Left ventricle myocardium superior (tissue), 1 donor: ENCODE measurements around the gene GNAQ. TPM values are rescaled to one million over a fixed set of nuclear protein-coding genes. Genes with fewer than 3 reads are reported as not detected.
A peak's percentile ranks its signal among the peaks of the same experiment; 100 is the strongest.
"Not testable (repeated sequence)": the region's sequence is repeated elsewhere in the genome, so short reads cannot be mapped to it uniquely, and the experiment has no call there.

ENCODE experiments used
- ATAC-seq: fragments of 200-7000 bp; cut with Tn5 transposase; one replicate; pipeline ENCODE4 v1.9.1; 2020; ENCODE audit warnings: mild to moderate bottlenecking, moderate library complexity
- DNase-seq: peaks from one replicate; pipeline ENCODE4 v3.0.0-alpha.2; 2020
- intact Hi-C: fragments of 100-400 bp; cut with micrococcal nuclease; formaldehyde crosslinking; loops from one replicate; pipeline ENCODE4 v1.11.0; 2022
- long read RNA-seq: library from polyadenylated mRNA; unstranded; transcript quantifications from one replicate; pipeline ENCODE4 v2.0.0, GENCODE V29; 2021
- total RNA-seq: library from RNA; stranded (reverse); fragmentation: NEBNext Ultra II Directional; extraction: Animal tissue kit (Norgen Biotek cat#: 25700); gene quantifications from one replicate; pipeline ENCODE4 v1.2.1, GENCODE V29; 2021
- donor health status: DM: no; HTN: yes; CAD: no; lungs with severe emphysema.

GNAQ gene
- total RNA-seq = 13.7 TPM
- long read RNA-seq, full-length matches to known transcripts = 8 of 16 reads
- long read RNA-seq, partial matches to known transcripts = 0 of 16 reads
- long read RNA-seq, other reads (novel, unspliced or antisense) = 8 of 16 reads

DNA sequence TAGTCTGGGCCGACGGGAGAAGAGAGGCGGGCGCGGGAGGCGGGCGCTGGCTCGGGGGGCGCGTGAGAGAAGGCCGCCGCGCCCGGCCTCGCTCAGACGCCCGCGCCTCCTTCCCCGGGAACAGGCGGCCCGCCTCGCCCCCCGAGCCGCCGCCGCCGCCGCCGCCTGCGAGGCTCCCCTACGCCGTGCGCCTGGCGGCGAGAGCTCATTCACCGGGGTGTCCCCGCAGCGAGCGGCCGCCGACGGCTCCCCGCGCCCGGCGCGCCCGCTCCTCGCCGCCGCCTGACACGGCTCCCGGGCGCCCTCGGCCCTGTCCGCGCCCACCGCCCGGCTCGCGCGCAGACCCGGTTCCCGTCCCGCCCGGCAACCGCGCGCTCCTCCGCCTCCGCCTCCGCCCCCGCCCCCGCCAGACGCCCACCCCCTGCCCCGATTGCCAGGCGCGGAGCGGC, at the start of gene GNAQ:
TSS of gene GNAQ (minus strand) at position 368 of the 449 bp plus-strand sequence. CDS start 576 bp downstream, outside the sequence.
- ATAC-seq (no peak), DNase-seq (no peak)
- intact Hi-C loops = loop anchor here (10.0 kb wide), 1 partner anchor 187 kb away; no protein-coding TSS in a partner anchor

DNA sequence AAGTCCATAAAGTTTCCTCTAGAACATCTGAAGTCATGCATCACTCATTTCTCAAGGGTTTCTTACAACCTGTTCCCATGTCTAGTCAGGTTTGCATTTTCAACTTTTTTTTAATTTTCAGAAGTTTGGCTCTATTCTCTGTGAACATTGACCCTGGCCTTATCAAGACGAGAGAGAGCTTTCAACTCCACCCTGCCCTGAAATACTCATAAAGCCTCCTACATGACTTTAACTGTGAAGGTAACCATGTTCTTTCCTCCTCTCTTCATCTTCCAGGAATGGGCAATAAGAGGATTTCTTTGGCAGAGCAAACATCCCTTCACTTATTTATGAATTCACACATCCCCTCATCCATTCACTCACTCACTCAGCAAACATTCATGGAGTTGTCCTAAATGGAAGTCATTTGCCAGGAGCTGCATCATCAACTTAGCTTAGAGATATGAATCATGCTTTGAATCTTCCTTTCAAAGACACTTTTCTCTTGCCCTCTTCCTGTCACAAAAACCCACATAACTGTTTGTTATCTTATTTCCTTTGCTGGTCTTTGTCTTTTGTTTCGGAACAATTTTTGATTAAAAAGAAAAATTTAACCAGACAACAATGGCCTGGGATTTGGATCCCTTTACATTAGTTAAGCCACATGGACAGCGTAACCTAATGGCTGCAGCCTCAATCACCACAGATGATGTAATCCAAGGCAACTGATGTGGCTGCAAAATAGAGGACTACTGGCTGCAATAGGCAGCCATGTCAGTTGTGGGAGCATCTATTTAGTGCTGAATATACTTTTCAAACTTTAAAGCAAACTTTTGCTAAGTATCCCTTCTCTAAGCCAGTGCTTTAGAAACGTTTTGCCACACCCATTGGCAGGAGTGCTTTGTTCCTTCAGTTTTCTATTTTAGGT, 43.0 kb upstream of the GNAQ start:
- ATAC-seq (no peak), DNase-seq (no peak)
- intact Hi-C loops = no loop called here

- no peak for DNase-seq
- intact Hi-C loops = no loop called here
- no peak for ATAC-seq
These were observed 42.1 kb upstream of the GNAQ start for GRCh38 chr9:78073722-78074121.

DNA sequence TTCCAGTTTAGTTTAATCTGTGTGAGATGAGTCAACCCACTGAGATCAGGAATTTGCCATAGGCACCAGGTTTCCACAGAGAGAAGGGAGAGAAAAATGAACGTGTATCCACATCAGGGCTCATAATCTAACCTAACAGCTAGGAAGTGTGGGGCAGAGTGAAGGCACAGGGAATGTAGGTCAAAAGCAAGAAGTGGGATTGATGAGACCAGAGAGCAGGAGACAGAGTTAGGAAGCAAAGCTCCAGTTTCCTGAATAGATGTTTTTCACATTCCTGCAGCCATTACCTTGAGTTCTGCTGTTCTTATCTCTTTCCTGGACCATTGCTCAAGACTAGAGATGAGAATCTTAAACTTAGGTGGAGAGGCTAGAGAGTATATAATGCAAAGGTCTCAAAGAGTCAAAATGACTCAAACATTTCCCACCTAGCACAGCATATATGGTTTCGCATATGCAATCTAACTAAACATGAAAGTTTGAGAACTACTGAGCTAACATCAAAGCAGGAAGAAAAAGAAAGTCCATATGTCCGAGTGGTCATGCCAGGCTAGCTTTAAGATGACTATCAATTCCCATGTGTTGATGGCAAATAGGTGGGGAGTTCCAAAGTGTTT, 41.1 kb upstream of the GNAQ start:
- DNase-seq (no peak), ATAC-seq (no peak)
- intact Hi-C loops = no loop called here

- ATAC-seq = no peak
- no peak for DNase-seq
- intact Hi-C loops = no loop called here
These were observed 38.9 kb upstream of the GNAQ start for GRCh38 chr9:78070521-78070920.

DNA sequence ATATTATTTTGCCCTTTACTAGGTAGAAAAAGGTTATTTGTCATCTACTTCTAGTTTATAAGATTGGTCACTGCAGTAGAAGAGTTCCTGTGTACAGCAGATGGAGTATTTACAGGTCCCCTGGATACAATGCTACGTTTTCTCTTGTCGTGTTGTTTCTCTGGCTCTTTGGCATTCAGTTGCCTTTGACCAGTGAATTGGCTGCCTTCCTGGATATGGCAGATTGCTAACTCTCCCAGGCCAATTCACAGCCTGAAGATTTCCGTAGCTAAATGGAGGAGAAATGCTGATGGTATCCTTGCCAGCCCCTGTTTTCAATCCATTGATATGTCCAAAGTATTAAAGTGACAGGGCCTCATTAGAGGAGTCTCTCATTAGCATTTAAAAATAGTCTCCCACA, 32.5 kb upstream of the GNAQ start:
- intact Hi-C loops = no loop called here
- ATAC-seq = no peak
- DNase-seq = no peak

- DNase-seq (no peak), ATAC-seq (no peak)
- intact Hi-C loops = no loop called here
These were observed 31.1 kb upstream of the GNAQ start for GRCh38 chr9:78062710-78063109.

DNA sequence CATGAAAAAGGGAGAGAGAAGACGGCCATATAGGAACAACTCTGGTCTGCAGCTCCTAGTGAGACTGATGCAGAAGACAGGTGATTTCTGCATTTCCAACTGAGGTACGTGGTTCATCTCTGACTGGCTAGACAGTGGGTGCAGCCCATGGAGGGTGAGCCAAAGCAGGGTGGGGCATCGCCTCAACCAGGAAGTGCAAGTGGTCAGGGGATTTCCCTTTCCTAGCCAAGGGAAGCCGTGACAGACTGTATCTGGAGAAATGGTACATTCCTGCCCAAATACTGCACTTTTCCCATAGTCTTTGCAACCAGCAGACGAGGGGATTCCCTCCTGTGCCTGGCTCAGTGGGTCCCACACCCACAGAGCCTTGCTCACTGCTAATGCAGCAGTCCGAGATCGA, 22.6 kb upstream of the GNAQ start:
- ATAC-seq, intact Hi-C loops, DNase-seq: not testable (repeated sequence)

GRCh38 chr9:78053627-78054026, 22.0 kb upstream of the GNAQ start:
- ATAC-seq (no peak), DNase-seq (no peak)
- intact Hi-C loops = no loop called here

DNA sequence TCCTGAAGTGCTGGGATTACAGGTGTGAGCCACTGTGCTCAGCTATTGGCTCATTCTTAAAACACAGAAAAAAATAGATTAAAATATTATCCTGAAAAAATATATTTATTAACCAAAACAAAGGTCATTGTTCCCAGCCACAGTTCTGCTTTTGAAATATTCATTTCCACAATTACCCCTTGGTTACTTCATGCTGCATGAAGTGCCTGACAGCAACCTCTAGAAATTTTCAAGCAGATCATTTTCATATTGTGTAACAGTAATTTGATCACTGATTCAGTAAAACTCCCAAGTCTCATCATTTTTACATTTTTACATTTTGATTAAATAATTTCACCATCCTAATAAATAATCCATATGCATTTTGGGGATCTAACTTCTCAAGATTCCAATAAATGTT, 18.8 kb upstream of the GNAQ start:
- intact Hi-C loops = no loop called here
- DNase-seq (no peak), ATAC-seq (no peak)

DNA sequence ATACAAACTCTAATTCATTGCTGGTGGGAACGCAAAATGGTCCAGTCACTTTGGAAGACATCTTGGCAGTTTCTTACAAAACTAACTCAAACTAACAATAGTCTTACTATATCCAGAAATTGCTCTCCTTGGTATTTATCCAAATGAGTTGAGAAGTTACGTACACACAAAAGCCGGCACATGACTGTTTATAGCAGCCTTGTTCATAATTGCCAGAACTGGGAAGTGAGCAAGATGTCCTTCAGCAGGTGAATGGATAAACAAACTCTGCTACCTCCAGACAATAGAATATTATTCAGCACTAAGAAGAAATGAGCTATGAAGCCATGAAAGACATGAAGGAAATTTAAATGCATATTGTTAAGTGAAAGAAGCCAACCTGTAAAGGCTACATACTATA, 17.9 kb upstream of the GNAQ start:
- no peak for DNase-seq
- intact Hi-C loops = no loop called here
- ATAC-seq = no peak

DNA sequence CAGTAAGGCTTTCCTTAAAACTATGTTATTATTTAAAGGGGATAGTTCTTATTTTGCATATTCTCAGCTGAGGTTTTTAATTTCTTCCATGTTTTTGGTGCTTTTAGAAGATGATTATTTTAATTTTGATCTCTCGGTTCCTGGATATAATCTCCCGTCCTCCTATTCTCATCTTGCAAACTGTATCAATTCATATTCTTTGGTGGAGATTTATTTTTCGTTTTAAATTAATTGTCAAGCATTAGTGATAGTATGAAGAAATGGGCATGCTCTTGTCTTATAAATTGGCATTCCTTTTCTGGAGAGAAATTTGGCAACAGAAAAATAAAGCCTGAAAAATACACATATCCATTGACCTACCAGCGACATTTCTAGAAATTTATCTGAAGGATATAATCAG, 15.5 kb upstream of the GNAQ start:
- DNase-seq (no peak), ATAC-seq (no peak)
- intact Hi-C loops = no loop called here

DNA sequence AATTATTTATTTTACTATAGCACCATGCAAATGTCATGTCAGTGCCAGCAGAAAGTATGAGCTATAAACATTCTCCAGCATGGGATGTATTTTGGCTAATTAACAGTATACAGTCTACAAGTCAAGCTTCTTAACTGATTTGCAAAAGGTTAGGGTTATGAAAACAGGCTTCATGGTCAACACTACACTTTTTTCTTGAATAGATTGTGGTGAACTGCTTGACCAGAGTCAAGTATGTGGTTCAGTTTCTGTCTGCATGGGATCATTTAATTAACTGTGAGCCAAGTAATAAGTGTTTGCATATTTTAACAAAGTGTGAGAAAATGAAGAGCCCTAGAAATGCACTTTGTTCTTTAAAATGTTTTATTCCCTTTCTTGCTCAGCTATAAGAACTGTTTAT, 14.5 kb upstream of the GNAQ start:
- no peak for DNase-seq
- intact Hi-C loops = no loop called here
- ATAC-seq = no peak

DNA sequence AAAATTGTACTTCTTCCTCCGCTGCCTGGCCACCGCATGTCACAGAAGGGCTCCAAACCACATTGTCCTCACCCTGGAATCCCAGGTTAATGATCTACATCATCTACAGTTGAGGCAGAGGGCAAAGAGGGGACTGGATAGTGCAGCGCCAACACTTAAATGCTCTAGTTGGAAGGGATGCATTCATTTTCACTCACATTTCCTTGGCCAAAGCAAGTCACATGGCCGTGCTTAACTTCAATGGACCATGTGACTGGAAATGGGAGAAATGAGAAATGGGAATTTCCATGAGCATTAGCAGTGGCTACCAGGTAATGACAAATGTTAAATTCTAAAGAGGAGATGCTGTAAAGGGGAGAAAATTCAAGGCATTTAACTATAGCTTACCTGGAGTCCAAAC, 13.3 kb upstream of the GNAQ start:
- DNase-seq = no peak
- no peak for ATAC-seq
- intact Hi-C loops = no loop called here

GRCh38 chr9:78044189-78044588, 12.6 kb upstream of the GNAQ start:
- no peak for ATAC-seq
- intact Hi-C loops = no loop called here
- DNase-seq = no peak

GRCh38 chr9:78041971-78042370, 10.4 kb upstream of the GNAQ start:
- DNase-seq (no peak), ATAC-seq (no peak)
- intact Hi-C loops = no loop called here

DNA sequence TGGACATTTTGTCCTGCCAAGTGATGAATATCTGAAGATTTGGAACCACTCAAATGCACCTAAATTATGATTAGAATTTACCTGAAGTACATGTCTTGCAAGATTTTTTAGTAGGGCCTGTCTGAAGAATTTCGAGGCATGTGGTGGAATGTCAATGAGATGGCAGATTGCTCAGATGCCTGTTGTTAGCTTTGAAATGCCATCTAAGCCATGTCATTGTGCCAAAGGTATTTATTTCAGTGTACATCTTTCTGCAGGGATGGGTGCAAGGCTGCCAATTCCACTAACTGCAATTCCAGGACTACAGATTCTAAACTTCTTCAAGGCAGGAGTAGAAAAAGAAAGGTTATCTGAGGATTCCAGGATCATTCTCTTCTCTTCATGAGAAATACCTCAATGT, 9.1 kb upstream of the GNAQ start:
- no peak for ATAC-seq
- no peak for DNase-seq
- intact Hi-C loops = no loop called here

GRCh38 chr9:78038620-78039300, 7.1 kb upstream of the GNAQ start:
- ATAC-seq (no peak), DNase-seq (no peak)
- intact Hi-C loops = loop anchor here (10.0 kb wide), 1 partner anchor 194 kb away; no protein-coding TSS in a partner anchor

DNA sequence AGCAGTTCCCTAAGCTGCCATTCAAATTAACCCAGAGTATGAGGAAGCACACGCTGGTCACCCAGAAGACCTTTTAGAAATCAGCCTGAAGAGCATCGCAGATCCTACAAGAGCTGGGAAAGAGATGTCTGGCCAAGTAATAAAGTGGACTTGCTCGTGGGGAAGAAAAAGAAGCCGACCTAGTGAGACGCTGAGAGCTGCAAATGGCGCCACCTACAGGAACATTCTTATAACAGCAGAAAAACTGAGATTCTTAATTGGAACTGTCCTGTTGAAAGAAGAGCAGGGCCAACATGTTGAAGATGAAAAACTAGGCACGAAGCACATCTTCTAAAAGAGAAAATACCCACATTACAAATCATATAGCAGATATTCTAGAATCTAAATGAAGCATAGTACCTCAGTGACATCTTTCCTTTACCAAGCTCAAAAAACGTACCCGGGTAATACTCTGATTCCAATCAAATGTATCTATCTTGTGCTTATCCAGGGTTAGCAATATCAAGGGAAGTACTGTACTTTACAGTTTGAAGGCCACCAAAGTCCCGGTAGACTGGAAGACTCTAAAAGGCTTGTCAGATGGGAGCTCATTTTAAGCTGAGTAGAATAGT, 3.9 kb upstream of the GNAQ start:
- intact Hi-C loops = loop anchor here (10.0 kb wide), 1 partner anchor 191 kb away; no protein-coding TSS in a partner anchor
- ATAC-seq (peak; percentile 9), DNase-seq (peak; percentile 30)
